OCI-M2 (cell line): ENCODE measurements around the gene BLNK.
"Not testable (repeated sequence)": the region's sequence is repeated elsewhere in the genome, so short reads cannot be mapped to it uniquely, and the experiment has no call there.

ENCODE experiments used
- DNase-seq: peaks from one replicate; lab custom pipeline; 2025; ENCODE audit not compliant: unreplicated experiment; lab: John Stamatoyannopoulos, UW

Gene BLNK

DNA sequence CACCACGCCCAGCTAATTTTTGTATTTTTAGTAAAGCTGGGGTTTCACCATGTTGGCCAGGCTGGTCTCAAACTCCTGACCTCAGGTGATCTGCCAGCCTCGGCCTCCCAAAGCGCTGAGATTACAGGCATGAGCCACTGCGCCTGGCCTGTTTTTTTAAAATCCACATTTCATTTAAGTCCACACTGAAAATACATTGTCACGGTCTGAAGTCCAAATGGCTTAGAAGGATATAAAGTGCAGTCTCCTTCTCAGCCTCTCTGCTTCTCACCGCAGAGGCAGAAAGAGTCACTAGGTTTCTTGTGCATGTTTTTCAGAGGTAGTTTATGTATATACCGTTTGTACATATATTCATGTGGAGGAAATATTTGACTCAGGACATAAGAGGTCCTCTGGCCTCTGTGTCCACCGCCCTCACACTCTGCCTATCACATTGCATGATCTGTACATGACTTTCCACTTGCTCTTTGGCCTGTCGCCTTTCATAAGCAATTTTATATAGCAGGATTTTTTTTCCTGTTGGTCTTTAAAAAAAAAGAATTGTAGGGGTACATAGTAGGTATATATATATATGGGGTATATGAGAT lies 42.9 kb downstream of the BLNK start:
- DNase-seq, result no peak

DNA sequence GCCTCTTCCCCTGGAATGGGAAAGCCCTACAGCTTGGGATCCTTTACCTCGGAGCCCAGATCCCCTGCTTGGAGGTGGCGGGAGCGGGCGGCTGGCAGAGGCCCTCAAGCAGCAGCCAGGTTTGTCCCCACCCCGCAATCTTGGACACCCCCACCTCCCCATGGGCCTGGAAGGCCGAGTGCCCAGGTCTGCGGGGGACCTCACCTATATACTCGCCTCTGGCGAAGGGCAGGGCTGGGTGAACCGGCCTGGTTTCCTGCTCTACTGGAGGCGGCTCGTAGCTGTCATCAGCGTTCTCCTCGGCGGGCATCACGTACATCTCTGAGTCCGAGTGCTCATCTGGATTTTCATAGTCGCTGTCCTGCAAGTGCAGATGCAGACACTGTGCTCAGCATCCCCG lies 44.2 kb downstream of the BLNK start:
- no peak for DNase-seq

DNA sequence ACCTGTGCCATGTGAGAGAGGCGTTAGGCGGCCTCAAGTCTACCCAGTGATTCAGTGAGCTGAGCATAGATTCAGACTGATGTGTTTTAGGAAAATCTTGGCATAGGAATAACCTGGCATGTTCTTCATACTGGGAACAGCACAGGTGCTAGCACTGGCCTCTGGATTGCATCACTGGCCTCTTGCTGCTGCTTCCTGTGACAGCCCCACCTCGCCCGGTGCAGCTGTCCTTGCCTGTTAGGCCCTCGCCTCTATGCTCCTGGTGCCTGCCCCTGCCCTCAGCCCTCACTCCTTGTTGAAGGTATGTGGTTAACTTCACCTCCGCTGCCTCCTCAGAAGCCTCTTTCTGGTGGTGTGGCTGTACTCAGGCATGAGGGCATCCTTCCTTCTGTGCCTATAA lies 46.2 kb downstream of the BLNK start:
- no peak for DNase-seq

DNA sequence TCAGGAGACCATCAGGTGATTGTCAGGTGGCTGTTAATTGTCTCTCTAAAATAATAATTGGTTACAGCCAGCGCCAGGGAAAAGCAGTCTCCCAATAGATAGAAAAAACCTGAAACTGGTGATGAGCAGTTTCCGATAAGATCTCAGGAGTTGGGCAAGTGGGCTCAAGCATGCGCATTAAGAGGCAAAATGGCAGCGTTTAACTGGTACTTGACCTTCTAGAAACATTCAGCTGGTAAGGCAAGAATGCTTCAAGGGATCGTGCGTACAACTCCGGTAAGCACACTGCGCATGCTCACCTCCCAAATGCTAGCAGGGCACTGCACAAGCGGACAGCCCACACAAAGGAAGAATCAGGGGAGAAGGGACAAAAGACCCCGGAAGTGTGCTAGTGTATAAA lies 48.5 kb downstream of the BLNK start:
- no peak for DNase-seq

DNA sequence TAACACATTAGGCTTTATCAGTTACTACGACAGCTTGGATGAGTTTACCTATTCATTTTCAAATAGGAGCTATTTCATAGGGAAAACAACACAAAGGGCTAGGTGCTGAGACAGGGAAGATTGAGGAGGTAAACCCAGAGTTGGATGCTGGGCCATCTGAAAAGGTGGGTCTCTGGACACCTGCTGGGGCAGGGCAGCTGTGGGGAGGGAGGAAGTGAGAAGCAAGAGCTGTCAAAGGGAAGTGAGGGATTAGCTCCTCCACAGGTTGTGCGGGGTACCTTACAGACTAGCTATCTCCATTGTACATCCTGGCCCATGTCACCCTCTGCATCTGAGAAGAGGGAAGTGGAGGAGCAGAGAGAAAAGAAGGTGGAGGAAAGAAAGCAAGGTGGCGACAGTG lies 48.9 kb downstream of the BLNK start:
- no peak for DNase-seq

DNA sequence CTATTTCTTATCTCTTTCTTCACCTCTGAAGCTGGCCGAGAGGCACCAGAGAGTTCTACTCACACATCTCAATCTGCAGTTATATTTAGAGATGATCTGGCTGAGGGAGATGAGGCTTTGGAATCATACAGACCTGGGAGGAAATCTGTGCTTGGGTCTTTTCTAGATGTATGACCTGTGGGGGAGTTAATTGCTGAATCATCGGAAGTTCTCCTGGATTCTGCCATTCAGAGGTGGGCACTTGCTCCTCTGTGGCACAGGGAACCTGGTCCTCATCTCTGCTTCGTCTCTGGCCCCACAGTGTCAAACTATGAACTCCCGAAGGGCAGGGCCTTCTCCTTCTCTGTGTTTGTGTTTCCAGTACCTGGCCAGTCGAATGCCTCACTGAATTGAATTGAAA lies 52.5 kb downstream of the BLNK start:
- no peak for DNase-seq

DNA sequence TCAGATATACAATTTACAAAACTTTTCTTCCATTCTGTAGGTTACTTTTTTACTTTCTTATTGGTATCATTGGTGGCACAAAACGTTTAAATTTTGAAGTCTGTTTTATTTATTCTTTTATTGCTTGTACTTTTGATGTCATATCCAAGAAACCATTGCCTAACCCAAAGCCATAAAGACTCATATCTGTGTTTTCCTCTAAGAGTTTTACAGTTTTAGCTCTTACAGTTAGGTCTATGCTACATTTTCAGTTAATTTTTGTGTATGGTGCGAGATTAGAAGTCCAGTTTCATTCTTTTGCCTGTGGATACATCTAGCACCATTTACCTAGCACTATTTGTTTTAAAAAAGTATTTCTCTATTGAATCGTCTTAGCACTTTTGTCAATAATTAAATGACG lies 53.7 kb downstream of the BLNK start:
- no peak for DNase-seq

DNA sequence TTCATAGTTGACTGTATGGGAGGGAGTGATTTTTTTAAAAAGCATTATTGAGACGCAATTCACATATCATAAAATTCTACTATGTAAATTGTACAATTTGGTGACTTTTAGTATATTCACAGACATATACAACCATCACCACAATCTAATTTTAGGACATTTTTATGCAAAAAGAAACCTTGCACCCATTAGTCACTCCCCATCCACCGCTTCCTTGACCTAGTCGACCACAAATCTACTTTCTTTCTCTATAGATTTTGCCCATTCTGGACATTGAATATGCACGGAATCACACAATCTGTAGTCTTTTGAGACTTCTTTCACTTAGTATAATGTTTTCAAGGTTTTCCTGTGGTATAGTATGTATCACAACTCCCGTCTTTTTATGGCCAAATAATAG lies 54.6 kb downstream of the BLNK start:
- DNase-seq, result no peak

DNA sequence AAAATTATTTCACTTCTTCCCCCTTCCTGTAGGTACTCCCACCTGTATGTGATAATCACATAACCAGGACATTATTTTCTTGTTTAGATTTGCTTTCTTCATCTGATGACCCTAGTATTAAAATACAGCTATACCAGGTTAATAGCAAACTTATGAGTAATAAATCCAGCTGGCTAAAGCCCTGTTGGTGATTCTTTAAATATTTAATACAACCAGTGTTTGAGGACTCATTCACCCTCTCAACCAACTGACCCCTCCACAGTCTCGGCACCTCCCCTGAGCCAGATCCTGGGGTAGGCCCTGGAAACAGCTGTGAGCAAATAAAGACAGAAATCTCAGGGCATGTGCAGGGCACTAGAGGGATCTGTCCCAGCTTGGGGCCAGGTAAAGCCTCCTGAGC lies 58.5 kb downstream of the BLNK start:
- no peak for DNase-seq

DNA sequence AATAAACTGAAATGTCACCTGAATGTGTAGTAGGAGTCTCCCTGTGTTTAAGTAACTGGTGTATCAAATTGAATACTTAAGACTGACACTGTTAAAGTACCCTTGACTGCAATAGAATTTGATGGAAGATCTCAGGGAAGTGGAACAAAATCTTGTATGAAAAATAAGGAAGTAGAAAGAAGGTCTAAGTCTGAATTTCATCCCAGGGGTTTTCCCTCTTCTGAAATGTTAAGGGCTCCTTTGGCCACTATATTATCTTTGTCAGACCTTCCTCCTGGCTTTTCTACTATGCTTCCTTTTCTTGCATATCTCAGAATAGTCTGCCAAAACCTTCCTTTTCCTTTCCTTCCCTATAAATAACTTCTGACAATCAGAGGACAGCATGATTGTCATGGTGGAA lies 59.6 kb downstream of the BLNK start:
- no peak for DNase-seq

DNA sequence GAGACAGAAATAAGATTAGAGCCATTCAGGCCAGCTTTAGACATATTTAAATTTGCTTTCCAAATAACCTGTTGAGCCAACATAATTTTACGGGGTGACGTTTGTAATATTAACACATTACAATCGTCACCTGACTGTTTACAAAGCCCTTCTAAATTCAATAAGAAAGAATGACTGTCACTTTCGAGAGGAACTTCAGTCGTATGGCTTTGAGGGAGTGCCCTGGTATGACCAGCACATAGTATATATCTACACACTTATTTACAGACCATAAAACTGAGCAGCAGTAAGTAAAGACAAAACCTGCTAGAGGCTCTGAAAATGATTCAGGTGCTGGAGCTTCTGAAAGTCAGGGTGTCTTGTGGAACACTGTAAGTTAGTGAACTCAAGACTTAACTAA lies 62.4 kb downstream of the BLNK start:
- no peak for DNase-seq

DNA sequence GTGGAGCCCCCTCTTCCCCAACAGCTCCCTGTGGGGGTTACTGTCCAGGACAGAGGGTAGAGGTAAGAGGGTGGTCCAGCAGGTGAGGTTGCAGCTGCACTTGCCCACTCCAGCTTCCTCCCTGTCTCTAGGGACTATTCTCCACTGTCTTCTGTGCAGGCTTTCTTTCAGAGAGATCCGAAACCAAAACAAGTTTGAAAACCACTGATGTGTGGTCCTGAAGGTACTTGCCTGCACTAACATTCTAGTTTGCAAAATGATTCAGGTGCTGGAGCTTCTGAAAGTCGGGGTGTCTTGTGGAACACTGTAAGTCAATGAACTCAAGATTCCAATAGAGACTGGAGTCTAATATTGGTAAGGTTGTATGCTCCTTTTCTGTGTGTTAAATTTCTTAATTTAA lies 63.1 kb downstream of the BLNK start:
- DNase-seq, result no peak

DNA sequence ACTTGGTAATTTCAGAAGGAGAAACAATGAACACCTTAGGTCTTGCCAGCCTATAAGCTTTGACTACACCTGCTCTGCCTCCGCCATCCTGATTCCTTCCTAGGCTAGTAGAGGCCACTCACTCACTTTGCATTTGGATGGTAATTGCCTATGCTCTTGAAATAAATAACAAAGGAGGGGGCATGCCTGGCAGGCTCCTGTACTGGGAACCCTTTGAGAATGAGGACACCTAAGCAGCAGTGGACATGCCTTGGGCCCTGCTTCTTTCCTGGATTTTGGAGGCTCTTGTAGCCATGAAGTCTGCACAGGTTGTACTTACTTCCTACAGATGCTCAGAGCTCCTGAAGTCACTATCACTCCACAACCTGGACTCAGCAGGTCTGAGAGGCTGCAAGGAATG lies 65.8 kb downstream of the BLNK start:
- no peak for DNase-seq

DNA sequence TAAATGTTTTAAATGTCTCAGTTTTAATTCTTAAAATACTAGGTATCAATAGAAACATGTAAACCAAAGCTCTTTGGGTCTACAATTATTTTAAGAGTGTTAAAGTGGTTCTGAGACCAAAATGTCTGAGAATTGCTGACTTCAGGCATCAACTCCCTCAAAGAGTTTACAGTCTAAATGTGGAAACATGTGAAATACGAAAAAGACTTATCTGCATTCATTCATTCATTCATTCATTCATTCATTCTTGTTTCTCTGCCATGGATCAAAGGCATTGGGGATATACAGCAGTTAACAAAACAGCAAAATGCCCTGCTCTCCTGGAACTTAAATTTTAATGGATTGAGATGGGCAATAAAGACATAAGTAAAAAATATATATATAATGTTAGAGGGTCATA lies 69.8 kb downstream of the BLNK start:
- DNase-seq, result no peak

DNA sequence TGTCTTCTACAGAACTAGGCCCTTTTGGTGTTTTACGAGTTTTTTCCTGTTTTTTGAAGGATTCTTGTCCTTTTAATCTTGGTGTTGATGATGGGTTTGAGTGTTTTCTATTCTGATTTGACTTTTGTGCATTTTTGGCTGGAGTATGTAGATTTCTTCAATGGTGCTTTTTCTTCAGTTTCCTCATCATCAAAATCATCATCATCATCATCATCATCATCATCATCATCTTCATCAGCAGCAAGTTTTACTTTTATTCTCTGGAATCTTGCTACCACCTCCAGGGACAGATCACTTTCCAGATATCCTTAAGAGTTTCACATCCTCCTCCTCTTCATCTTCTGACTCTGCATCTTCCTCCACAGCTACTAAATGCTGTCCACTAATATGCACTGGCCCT lies 81.9 kb downstream of the BLNK start:
- not testable (repeated sequence) for DNase-seq

DNA sequence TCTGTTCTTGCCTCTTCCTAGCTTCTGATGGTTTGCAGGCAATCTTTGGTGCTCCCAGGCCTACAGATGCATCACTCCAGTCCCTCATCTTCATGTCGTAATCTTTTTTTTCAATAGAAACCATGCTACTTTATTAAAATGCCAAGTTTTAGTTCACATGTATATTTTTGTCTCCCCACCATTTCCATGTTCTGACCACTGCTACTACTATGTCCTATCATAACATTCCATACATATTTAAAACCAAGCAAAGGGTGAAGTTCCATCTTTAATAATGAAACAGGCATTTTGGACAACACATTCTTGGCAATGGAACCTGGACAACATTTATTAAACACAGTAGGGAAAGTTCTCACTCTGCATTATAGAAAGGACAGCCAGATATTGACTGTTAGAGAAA lies 82.5 kb downstream of the BLNK start:
- no peak for DNase-seq

DNA sequence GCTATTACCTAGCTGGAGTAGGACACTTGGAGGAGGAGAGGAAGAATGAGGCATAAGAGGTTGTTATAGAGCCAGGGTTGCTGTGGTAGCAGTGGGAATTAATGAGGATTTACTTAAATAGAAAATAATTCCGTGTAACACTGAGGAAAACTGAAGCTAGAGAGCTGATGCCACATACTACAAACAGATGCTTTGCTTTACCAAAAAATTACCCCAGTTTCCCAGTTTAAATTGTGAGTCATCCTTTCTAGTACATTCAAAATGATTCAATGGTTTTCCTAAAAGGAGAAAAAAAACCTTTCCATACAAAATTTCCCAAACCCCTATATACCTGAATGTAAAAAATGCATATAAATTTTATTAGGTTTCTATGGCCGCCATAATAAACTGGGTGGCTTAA lies 82.9 kb downstream of the BLNK start:
- DNase-seq, result no peak

DNA sequence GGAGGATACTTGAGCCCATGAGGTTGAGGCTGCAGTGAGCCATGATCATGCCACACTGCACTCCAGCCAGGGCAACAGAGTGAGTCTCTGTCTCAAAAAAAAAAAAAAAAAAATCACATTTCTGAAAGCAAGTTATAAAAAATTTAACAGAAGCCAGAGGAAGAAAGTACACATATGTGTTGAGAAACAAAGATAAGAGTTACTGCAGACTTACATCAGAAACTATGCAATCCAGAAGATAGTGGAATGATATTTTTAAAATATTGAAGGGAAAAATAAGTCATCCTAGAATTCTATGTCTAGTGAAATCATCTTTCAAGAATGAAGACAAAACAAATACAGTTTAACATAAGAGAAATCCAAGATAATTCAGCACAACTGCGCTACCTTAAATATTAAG lies 94.4 kb downstream of the BLNK start:
- DNase-seq, result no peak

DNA sequence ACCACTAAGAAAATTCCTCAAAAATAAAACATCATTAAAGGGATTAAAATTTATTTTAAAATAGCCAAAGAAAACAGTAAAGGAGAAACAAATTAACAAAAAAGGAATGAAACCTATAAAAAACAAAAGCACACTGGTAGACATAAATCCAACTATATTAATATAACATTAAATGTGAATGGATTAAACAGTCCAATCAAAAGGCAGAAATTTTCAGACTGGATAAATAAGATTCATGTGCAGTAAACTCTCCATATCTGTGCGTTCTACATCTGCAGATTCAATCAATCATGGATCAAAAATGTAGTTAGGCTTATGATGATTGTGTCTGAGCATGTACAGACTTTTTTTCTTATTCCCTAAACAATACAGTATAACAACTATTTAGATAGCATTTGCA lies 98.7 kb downstream of the BLNK start:
- DNase-seq, result no peak

DNA sequence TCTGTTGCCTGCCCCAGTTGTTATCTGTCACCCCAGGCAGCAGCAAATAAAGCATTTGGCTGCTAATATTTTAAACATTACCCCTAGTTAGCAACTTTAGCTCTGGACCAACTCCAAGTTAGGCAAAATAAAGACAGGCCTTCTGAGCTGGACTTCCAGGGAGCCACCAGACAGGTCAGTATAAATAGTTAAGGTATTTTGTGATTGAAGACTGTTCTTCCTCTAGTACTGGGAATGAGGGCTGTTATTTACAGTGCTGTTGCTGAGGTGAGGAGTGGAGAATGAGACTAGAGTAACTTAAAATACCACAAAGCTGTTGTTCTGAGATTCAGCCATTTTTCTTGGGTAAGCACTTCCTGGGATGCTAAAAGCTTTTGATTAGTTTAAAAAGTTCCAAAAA lies 101.1 kb downstream of the BLNK start:
- DNase-seq, result no peak

DNA sequence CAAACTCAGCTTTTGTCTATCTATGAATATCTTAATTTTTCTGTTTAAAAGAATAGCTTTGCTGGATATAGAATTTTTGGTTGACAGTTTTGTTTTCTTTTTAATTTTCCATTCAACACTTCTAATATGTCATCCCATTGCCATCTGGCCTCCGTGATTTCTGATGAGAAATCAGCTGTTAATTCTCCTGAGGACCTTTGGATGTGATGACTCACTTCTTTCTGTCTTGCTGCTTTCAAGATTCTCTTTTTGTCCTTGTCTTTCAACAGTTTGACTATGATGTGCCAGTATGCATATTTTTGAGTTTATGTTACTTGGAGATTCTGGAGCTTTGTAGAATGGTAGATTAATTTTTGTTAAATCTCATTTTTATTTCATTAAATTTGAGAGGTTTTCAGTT lies 102.8 kb downstream of the BLNK start:
- no peak for DNase-seq

DNA sequence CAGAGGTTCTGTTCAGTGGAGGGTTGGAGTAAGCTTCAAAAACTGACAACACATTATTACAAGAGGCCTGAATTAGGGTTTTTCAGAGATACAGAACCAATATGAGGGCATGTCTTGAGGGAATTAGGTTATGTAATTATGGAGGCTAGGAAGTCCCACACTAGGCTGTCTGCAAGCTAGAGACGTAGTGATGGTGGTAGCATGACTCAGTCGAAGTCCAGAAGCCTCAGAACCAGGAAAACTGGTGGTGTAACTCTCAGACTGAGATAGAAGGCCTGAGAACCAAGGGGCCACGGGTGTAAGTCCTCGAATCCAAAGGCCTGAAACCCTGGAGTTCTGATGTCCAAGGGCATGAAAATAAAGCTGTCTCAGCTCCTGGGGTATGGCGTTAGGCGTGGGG lies 105.6 kb downstream of the BLNK start:
- no peak for DNase-seq

DNA sequence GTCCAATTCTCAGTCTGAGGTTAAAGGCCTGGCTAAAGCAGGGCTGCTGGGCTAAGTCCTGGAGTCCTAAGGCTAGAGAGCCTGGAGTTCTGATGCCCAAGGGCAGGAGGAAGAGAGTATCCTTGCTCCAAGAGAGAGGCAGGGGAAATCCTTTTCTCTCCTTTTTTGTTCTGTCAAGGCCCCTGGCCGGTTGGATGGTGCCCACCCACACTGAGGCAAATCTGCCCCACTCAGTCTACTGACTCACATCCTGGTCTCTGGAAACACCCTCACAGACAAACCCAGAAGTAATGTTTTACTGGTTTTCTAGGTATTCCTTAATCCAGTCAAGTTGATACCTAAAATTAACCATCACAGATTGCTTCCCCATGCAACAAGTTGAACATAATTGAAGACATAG lies 118.3 kb downstream of the BLNK start:
- DNase-seq, result no peak

DNA sequence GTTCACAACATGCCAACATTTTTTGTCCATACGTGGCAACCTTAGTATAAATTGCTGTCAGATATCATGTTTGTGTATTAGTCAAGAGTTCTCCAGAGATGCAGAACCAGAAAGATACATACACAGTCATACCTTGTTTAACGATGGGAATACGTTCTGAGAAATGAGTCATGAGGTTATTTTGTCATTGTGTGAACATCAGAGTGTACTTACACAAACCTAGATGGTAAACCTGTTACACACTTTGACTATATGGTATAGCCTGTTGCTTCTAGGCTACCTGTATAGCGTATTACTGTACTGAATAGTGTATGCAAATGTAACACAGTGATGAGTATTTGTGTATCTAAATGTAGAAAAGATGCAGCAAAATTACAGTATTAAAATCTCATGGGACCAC lies 118.9 kb downstream of the BLNK start:
- no peak for DNase-seq
